HepG2 (cell line): Measurements from ENCODE around the gene COX6B1. TPM values are rescaled to one million over a fixed set of nuclear protein-coding genes. Genes with fewer than 3 reads are reported as not detected.
A peak's percentile ranks its signal among the peaks of the same experiment; 100 is the strongest.

Source experiments
- ERF ChIP-seq: IDR thresholded peaks from 2 replicates; pipeline ENCODE4 v1.6.1; 2018; ENCODE audit warnings: missing biosample characterization, missing genetic modification reagents
- FIP1L1 ChIP-seq: fragments of 200-400 bp; formaldehyde crosslinking; IDR thresholded peaks from 2 replicates; pipeline ENCODE4 v1.6.1; 2018; ENCODE audit warnings: low read depth, mild to moderate bottlenecking, low read length, moderate library complexity, borderline replicate concordance; ENCODE audit not compliant: insufficient read depth
- FOXK2 ChIP-seq: fragments of 450-650 bp; IDR thresholded peaks from 2 replicates; pipeline ENCODE4 v1.6.1; 2016
- HDAC2 ChIP-seq: sonication (generic); formaldehyde crosslinking; IDR thresholded peaks from 2 replicates; pipeline ENCODE4 v1.4.0; 2020; ENCODE audit warnings: missing genetic modification reagents
- JARID2 ChIP-seq: sonication (generic); formaldehyde crosslinking; IDR thresholded peaks from 2 replicates; pipeline ENCODE4 v1.8.1; 2023; ENCODE audit warnings: missing genetic modification reagents, inconsistent platforms; ENCODE audit not compliant: insufficient replicate concordance
- RBAK ChIP-seq: sonication (generic); formaldehyde crosslinking; IDR thresholded peaks from 2 replicates; pipeline ENCODE4 v1.5.1; 2020; ENCODE audit warnings: mild to moderate bottlenecking, missing genetic modification reagents
- REXO4 ChIP-seq: sonication (generic); formaldehyde crosslinking; IDR thresholded peaks from 2 replicates; pipeline ENCODE4 v1.8.0; 2022; ENCODE audit warnings: missing genetic modification reagents, mild to moderate bottlenecking, borderline replicate concordance
- SOX13 ChIP-seq, 3 experiments: fragments of 450-650 bp in 1 of 3; sonication (generic) in 1 of 3; formaldehyde crosslinking in 1 of 3; IDR thresholded peaks in 2 of 3; conservative IDR thresholded peaks in 1 of 3; 2 replicates each; pipeline versions ENCODE4 v1.5.0 to v1.6.1; 2016 to 2020; ENCODE audit warnings: antibody characterized with exemption in 1 of 3, mild to moderate bottlenecking in 1 of 3, missing compliant biosample characterization in 1 of 3, missing genetic modification reagents in 1 of 3, moderate library complexity in 1 of 3
- SOX5 ChIP-seq: IDR thresholded peaks from 2 replicates; pipeline ENCODE4 v1.6.1; 2016; ENCODE audit warnings: borderline replicate concordance
- SUZ12 ChIP-seq: fragments of 150-350 bp; IDR thresholded peaks from 2 replicates; pipeline ENCODE4 v1.6.1; 2014; ENCODE audit warnings: low read depth, low read length
- TEAD3 ChIP-seq: optimal IDR thresholded peaks from 2 replicates; pipeline ENCODE3; 2016; ENCODE audit warnings: borderline replicate concordance
- ZBTB21 ChIP-seq: sonication (generic); formaldehyde crosslinking; IDR thresholded peaks from 2 replicates; pipeline ENCODE4 v1.4.0; 2020; ENCODE audit warnings: missing genetic modification reagents
- ZNF235 ChIP-seq: sonication (generic); formaldehyde crosslinking; IDR thresholded peaks from 2 replicates; pipeline ENCODE4 v1.8.1; 2023; ENCODE audit warnings: mild to moderate bottlenecking, missing genetic modification reagents, borderline replicate concordance
- ZNF30 ChIP-seq: sonication (generic); formaldehyde crosslinking; IDR thresholded peaks from 2 replicates; pipeline ENCODE4 v1.5.0; 2020; ENCODE audit warnings: mild to moderate bottlenecking, missing genetic modification reagents
- ZNF570 ChIP-seq: sonication (generic); formaldehyde crosslinking; IDR thresholded peaks from 2 replicates; pipeline ENCODE4 v1.4.0; 2020; ENCODE audit warnings: mild to moderate bottlenecking, missing genetic modification reagents, borderline replicate concordance
- ZNF572 ChIP-seq: sonication (generic); formaldehyde crosslinking; IDR thresholded peaks from 2 replicates; pipeline ENCODE4 v1.5.1; 2020; ENCODE audit warnings: mild to moderate bottlenecking, missing genetic modification reagents
- polyA plus RNA-seq, 8 experiments: library from polyadenylated mRNA; depleted of rRNA in 3 of 8; stranded (reverse) in 7 of 8; unstranded in 1 of 8; fragments of >200 nt; fragmentation: Illumina TruSeq in 4 of 8; extraction: Trizol in 4 of 8; gene quantifications; 2 replicates each; pipeline versions ENCODE4 v1.2.1 to v1.2.3, GENCODE V29; 2011 to 2016; ENCODE audit warnings: low read depth in 4 of 8, missing spikeins in 1 of 8, mixed read lengths in 1 of 8; ENCODE audit not compliant: insufficient read depth in 1 of 8
- total RNA-seq, 5 experiments: library from RNA; depleted of rRNA; stranded (reverse); fragments of >200 nt; fragmentation: Illumina TruSeq; extraction: Trizol; gene quantifications; 2 replicates each; pipeline ENCODE4 v1.2.3, GENCODE V29; 2016; ENCODE audit warnings: low read depth in 1 of 5
- TF ChIP-seq, protein P1 (sequence below): sonication (generic); formaldehyde crosslinking; IDR thresholded peaks from 2 replicates; pipeline ENCODE4 v1.8.1; 2023; ENCODE audit warnings: mild to moderate bottlenecking, missing genetic modification reagents, borderline replicate concordance
- TF ChIP-seq, protein P2 (sequence below): sonication (generic); formaldehyde crosslinking; IDR thresholded peaks from 2 replicates; pipeline ENCODE4 v1.9.0; 2022; ENCODE audit warnings: missing genetic modification reagents, mild to moderate bottlenecking, borderline replicate concordance
- TF ChIP-seq, protein P3 (sequence below): sonication (generic); formaldehyde crosslinking; IDR thresholded peaks from 2 replicates; pipeline ENCODE4 v1.4.0; 2020; ENCODE audit warnings: mild to moderate bottlenecking, missing genetic modification reagents, borderline replicate concordance
- TF ChIP-seq, protein P4 (sequence below): sonication (generic); formaldehyde crosslinking; IDR thresholded peaks from 2 replicates; pipeline ENCODE4 v1.8.0; 2022; ENCODE audit warnings: missing genetic modification reagents, mild to moderate bottlenecking, moderate library complexity, borderline replicate concordance
- TF ChIP-seq, protein P5 (sequence below): sonication (generic); formaldehyde crosslinking; conservative IDR thresholded peaks from 2 replicates; pipeline ENCODE4 v1.4.0; 2020; ENCODE audit warnings: missing genetic modification reagents

The COX6B1 gene
- total and polyA plus RNA-seq, 2 of the 13 experiments (the other 11 are each of a cell fraction or from before 2014, with no cell fraction given), result 481 to 487 TPM

DNA sequence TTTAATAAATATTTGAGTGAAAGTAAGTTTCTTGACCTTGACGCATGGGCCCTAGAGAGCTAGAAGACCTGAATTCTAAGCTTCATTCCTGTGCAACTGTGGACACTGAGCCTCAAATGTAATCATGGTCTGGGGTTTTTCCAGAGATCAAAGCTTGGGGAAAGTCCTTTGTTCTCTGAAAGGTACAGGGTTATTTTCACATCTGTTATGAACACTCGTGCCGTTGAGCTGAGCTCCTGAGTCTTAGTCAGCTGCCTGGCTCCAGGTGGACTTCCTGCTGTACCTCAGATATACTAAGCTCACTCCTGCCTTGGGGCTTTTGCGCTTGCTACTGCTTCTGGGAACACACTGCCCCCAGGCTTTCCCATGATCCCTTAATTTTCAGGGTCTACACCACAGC lies 48.7 kb downstream of the COX6B1 start (continued):
- TF ChIP-seq, protein P1, sequence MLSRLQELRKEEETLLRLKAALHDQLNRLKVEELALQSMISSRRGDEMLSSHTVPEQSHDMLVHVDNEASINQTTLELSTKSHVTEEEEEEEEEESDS (CRISPR knock-in tag), result no peak
- TF ChIP-seq ZNF570 (CRISPR knock-in tag) (no peak), SOX5 (CRISPR knock-in tag) (peak; percentile 89), JARID2 (CRISPR knock-in tag) (no peak), REXO4 (CRISPR knock-in tag) (no peak), ERF (CRISPR knock-in tag) (no peak), FIP1L1 (no peak), RBAK (CRISPR knock-in tag) (no peak), ZBTB21 (CRISPR knock-in tag) (no peak), HDAC2 (CRISPR knock-in tag) (peak; percentile 23; the same call in 1 of the 2 replicates), SUZ12 (no peak), FOXK2 (no peak), TEAD3 (CRISPR knock-in tag) (peak; percentile 49), SOX13 (IDR thresholded peaks at IDR 0.05) (no peak), SOX13 (CRISPR knock-in tag; conservative IDR thresholded peaks at IDR 0.05 in 1 of 2, IDR thresholded peaks at IDR 0.05 in 1 of 2) (peak in 1 of 2 experiments; percentile 84; a peak in 2 of 4 replicates), ZNF30 (CRISPR knock-in tag) (no peak), ZNF235 (CRISPR knock-in tag) (no peak), ZNF572 (CRISPR knock-in tag) (no peak)
- TF ChIP-seq, protein P2, sequence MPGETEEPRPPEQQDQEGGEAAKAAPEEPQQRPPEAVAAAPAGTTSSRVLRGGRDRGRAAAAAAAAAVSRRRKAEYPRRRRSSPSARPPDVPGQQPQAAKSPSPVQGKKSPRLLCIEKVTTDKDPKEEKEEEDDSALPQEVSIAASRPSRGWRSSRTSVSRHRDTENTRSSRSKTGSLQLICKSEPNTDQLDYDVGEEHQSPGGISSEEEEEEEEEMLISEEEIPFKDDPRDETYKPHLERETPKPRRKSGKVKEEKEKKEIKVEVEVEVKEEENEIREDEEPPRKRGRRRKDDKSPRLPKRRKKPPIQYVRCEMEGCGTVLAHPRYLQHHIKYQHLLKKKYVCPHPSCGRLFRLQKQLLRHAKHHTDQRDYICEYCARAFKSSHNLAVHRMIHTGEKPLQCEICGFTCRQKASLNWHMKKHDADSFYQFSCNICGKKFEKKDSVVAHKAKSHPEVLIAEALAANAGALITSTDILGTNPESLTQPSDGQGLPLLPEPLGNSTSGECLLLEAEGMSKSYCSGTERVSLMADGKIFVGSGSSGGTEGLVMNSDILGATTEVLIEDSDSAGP (CRISPR knock-in tag), result no peak
- TF ChIP-seq, protein P3, sequence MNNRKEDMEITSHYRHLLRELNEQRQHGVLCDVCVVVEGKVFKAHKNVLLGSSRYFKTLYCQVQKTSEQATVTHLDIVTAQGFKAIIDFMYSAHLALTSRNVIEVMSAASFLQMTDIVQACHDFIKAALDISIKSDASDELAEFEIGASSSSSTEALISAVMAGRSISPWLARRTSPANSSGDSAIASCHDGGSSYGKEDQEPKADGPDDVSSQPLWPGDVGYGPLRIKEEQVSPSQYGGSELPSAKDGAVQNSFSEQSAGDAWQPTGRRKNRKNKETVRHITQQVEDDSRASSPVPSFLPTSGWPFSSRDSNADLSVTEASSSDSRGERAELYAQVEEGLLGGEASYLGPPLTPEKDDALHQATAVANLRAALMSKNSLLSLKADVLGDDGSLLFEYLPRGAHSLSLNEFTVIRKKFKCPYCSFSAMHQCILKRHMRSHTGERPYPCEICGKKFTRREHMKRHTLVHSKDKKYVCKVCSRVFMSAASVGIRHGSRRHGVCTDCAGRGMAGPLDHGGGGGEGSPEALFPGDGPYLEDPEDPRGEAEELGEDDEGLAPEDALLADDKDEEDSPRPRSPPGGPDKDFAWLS (CRISPR knock-in tag), result no peak
- TF ChIP-seq, protein P4, sequence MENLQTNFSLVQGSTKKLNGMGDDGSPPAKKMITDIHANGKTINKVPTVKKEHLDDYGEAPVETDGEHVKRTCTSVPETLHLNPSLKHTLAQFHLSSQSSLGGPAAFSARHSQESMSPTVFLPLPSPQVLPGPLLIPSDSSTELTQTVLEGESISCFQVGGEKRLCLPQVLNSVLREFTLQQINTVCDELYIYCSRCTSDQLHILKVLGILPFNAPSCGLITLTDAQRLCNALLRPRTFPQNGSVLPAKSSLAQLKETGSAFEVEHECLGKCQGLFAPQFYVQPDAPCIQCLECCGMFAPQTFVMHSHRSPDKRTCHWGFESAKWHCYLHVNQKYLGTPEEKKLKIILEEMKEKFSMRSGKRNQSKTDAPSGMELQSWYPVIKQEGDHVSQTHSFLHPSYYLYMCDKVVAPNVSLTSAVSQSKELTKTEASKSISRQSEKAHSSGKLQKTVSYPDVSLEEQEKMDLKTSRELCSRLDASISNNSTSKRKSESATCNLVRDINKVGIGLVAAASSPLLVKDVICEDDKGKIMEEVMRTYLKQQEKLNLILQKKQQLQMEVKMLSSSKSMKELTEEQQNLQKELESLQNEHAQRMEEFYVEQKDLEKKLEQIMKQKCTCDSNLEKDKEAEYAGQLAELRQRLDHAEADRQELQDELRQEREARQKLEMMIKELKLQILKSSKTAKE (CRISPR knock-in tag), result no peak
- TF ChIP-seq, protein P5, sequence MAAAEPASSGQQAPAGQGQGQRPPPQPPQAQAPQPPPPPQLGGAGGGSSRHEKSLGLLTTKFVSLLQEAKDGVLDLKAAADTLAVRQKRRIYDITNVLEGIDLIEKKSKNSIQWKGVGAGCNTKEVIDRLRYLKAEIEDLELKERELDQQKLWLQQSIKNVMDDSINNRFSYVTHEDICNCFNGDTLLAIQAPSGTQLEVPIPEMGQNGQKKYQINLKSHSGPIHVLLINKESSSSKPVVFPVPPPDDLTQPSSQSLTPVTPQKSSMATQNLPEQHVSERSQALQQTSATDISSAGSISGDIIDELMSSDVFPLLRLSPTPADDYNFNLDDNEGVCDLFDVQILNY, result no peak
